A673 (cell line): ENCODE results near the gene GID4. TPM values are rescaled to one million over a fixed set of nuclear protein-coding genes. Genes with fewer than 3 reads are reported as not detected.
A peak's percentile ranks its signal among the peaks of the same experiment; 100 is the strongest.

Source experiments
- BruUV-seq: library from RNA; stranded (reverse); fragments of 400-500 nt; replicated peaks from 2 replicates; lab custom pipeline; 2021; lab: Mats Ljungman, UMichigan
- CTCF ChIA-PET: fragments of 300-600 bp; sonication (Branson Sonifier 250); formaldehyde crosslinking; loops from one replicate; lab custom pipeline; 2022; ENCODE audit warnings: antibody characterized with exemption; lab: Charles Lee
- POLR2A ChIA-PET: fragments of 300-600 bp; sonication (Branson Sonifier 250); formaldehyde crosslinking; loops from one replicate; lab custom pipeline; 2022; ENCODE audit warnings: antibody characterized with exemption; ENCODE audit not compliant: low non-redundant PET; lab: Charles Lee
- DNase-seq: peaks from one replicate; pipeline ENCODE4 v3.0.0-alpha.2; 2015; ENCODE audit warnings: low spot score
- H3K27ac ChIP-seq: fragments of 200-600 bp; sonication (generic); 2 replicates; pipeline ENCODE4 v1.5.1; 2016; ENCODE audit warnings: mixed run types, low read depth, mild to moderate bottlenecking, mixed read lengths, antibody characterized with exemption, low read length; ENCODE audit not compliant: poor library complexity, severe bottlenecking
- H3K27me3 ChIP-seq: fragments of 200-600 bp; sonication (generic); replicated peaks from 2 replicates; pipeline ENCODE4 v1.6.1; 2017; ENCODE audit warnings: mixed run types, low read depth, mild to moderate bottlenecking, mixed read lengths, antibody characterized with exemption, low read length; ENCODE audit not compliant: insufficient read depth, poor library complexity
- H3K36me3 ChIP-seq: fragments of 200-600 bp; sonication (generic); 2 replicates; pipeline ENCODE4 v1.6.1; 2016; ENCODE audit warnings: mixed run types, mild to moderate bottlenecking, mixed read lengths, antibody characterized with exemption, low read length; ENCODE audit not compliant: insufficient read depth, poor library complexity, severe bottlenecking
- H3K4me1 ChIP-seq: fragments of 200-600 bp; sonication (generic); 2 replicates; pipeline ENCODE4 v1.6.1; 2017; ENCODE audit warnings: mixed run types, mild to moderate bottlenecking, mixed read lengths, antibody characterized with exemption, low read length; ENCODE audit not compliant: insufficient read depth, poor library complexity, severe bottlenecking
- H3K4me3 ChIP-seq: fragments of 200-600 bp; sonication (generic); 2 replicates; pipeline ENCODE4 v1.5.1; 2016; ENCODE audit warnings: low read depth, mixed run types, mild to moderate bottlenecking, mixed read lengths, low read length; ENCODE audit not compliant: poor library complexity, severe bottlenecking
- H3K9me3 ChIP-seq: fragments of 200-600 bp; sonication (generic); 2 replicates; pipeline ENCODE4 v1.6.1; 2016; ENCODE audit warnings: mixed run types, low read depth, mild to moderate bottlenecking, mixed read lengths, antibody characterized with exemption, low read length; ENCODE audit not compliant: poor library complexity, severe bottlenecking
- CTCF ChIP-seq: fragments of 300-800, 200-600 bp; sonication (generic); conservative IDR thresholded peaks from 2 replicates; pipeline ENCODE4 v1.5.1; 2017; ENCODE audit warnings: low read depth, mild to moderate bottlenecking, antibody characterized with exemption, low read length, moderate library complexity, mixed read lengths
- EZH2 ChIP-seq: fragments of 200-600 bp; sonication (generic); IDR thresholded peaks from 2 replicates; pipeline ENCODE4 v1.6.1; 2017; ENCODE audit warnings: borderline replicate concordance, low read depth, mild to moderate bottlenecking, mixed read lengths, antibody characterized with exemption, low read length; ENCODE audit not compliant: poor library complexity, severe bottlenecking
- intact Hi-C: fragments of 100-400 bp; cut with micrococcal nuclease; formaldehyde crosslinking; loops from one replicate; pipeline ENCODE4 v1.10.0; 2022; ENCODE audit not compliant: unreplicated experiment
- total RNA-seq: library from RNA; stranded (reverse); gene quantifications from 2 replicates; pipeline ENCODE4 v1.2.3, GENCODE V29; 2021

GID4 gene
- total RNA-seq, 1 experiment from 2014 or later, result 14.0 TPM

GRCh38 chr17:18064053-18064452 is 24.8 kb downstream of the GID4 start:
- Histone ChIP-seq H3K36me3 (peaks cover 13% of the 10 kb centered on the region), H3K27me3 (no peaks in the 10 kb centered on the region), H3K4me3 (no peak overlapping the region), H3K9me3 (no peaks in the 10 kb centered on the region), H3K27ac (no peak overlapping the region), H3K4me1 (no peaks in the 10 kb centered on the region)
- BruUV-seq, result no TSS peak
- no peak for DNase-seq
- POLR2A ChIA-PET, result no interaction called here
- CTCF ChIA-PET, result no interaction called here
- TF ChIP-seq EZH2 (no peak), CTCF (no peak)
- intact Hi-C loops, result no loop called here

- Histone ChIP-seq H3K4me1 (peaks cover 1% of the 10 kb centered on the region), H3K4me3 (no peak overlapping the region), H3K27ac (no peak overlapping the region), H3K27me3 (no peaks in the 10 kb centered on the region), H3K9me3 (no peaks in the 10 kb centered on the region), H3K36me3 (peaks cover 8% of the 10 kb centered on the region)
- no peak for DNase-seq
- POLR2A ChIA-PET, result no interaction called here
- intact Hi-C loops, result no loop called here
- TF ChIP-seq CTCF, result no peak
- no peak for TF ChIP-seq EZH2
- CTCF ChIA-PET, result interaction anchor here (0.6 kb wide), 1 partner anchor 37 kb away, joined by 4 read pairs; no protein-coding TSS in a partner anchor
- BruUV-seq, result no TSS peak
Observed at GRCh38 chr17:18065546-18065945, 26.3 kb downstream of the GID4 start.

GRCh38 chr17:18066866-18067265 is 27.7 kb downstream of the GID4 start:
- no peak for TF ChIP-seq CTCF
- no peak for TF ChIP-seq EZH2
- DNase-seq, result no peak
- no peak overlapping the region for H3K4me3 ChIP-seq
- H3K9me3 ChIP-seq, result no peaks in the 10 kb centered on the region
- peaks cover 10% of the 10 kb centered on the region for H3K4me1 ChIP-seq
- no peaks in the 10 kb centered on the region for H3K27me3 ChIP-seq
- CTCF ChIA-PET, result no interaction called here
- TSS peak; percentile 22 for BruUV-seq
- intact Hi-C loops, result no loop called here
- no peak overlapping the region for H3K27ac ChIP-seq
- POLR2A ChIA-PET, result no interaction called here
- H3K36me3 ChIP-seq, result peaks cover 7% of the 10 kb centered on the region
